ENCODE measurements around the gene ZNF778. TPM values are rescaled to one million over a fixed set of nuclear protein-coding genes. Genes with fewer than 3 reads are reported as not detected.

Gene ZNF778
- total and polyA plus RNA-seq, 2 of the 8 experiments (the other 6 are each of a cell fraction or from before 2014, with no cell fraction given): 9.5 to 21.9 TPM

DNA sequence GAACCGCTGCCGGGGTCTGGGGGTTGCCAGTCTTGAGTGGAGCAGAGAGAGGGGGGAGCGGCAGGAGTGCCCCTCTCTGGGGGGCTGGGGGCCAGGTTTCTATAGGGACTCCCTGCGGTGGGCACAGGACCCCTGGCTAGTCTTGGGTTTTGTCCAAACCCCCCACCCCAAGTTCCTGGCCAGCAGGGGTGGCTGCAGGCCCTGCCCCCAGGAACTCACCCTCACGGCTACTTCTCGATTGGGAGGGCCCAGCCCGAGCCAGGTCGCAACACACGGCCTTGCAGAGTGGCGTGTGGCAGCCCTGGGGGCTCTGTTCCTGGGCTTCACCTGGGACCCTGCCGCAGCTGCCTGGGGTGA, 45.4 kb upstream of the ZNF778 start (continued):
- TF ChIP-seq, protein P1, sequence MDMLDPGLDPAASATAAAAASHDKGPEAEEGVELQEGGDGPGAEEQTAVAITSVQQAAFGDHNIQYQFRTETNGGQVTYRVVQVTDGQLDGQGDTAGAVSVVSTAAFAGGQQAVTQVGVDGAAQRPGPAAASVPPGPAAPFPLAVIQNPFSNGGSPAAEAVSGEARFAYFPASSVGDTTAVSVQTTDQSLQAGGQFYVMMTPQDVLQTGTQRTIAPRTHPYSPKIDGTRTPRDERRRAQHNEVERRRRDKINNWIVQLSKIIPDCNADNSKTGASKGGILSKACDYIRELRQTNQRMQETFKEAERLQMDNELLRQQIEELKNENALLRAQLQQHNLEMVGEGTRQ (IDR thresholded peaks at IDR 0.05; ENCODE audit: low read length): no peak
- TF ChIP-seq RXRA (IDR thresholded peaks at IDR 0.05; ENCODE audit: insufficient read depth, low read depth, low read length) (no peak), KDM5A (IDR thresholded peaks at IDR 0.05; ENCODE audit: low read length) (no peak)
- TF ChIP-seq, protein P2, sequence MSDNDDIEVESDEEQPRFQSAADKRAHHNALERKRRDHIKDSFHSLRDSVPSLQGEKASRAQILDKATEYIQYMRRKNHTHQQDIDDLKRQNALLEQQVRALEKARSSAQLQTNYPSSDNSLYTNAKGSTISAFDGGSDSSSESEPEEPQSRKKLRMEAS (IDR thresholded peaks at IDR 0.05): no peak
